ENCODE data around the gene TXLNG.
"Not testable (repeated sequence)": the region's sequence is repeated elsewhere in the genome, so short reads cannot be mapped to it uniquely, and the experiment has no call there.

Gene TXLNG

GRCh38 chrX:16762579-16762978 is 23.7 kb upstream of the TXLNG start:
- Histone ChIP-seq H3K27me3 (replicated peaks; ENCODE audit: control insufficient read depth, insufficient read depth, low read length) (no peaks in the 10 kb centered on the region), H3K36me3 (ENCODE audit: control insufficient read depth, insufficient read depth, low read length, severe bottlenecking) (peaks cover 42% of the 10 kb centered on the region), H3K9me3 (ENCODE audit: control insufficient read depth, low read length) (no peaks in the 10 kb centered on the region), H3K4me1 (ENCODE audit: control insufficient read depth, insufficient read depth, low read length) (no peaks in the 10 kb centered on the region), H3K4me3 (ENCODE audit: low read length) (no peak overlapping the region), H3K9ac (ENCODE audit: low read length) (no peak overlapping the region)
- no peak for DNase-seq (ENCODE audit: low read depth)

- Histone ChIP-seq H3K27me3 (replicated peaks; ENCODE audit: control insufficient read depth, insufficient read depth, low read length) (no peaks in the 10 kb centered on the region), H3K9ac (ENCODE audit: low read length) (no peak overlapping the region), H3K4me1 (ENCODE audit: control insufficient read depth, insufficient read depth, low read length) (no peaks in the 10 kb centered on the region), H3K36me3 (ENCODE audit: control insufficient read depth, insufficient read depth, low read length, severe bottlenecking) (peaks cover 16% of the 10 kb centered on the region), H3K9me3 (ENCODE audit: control insufficient read depth, low read length) (peaks cover 5% of the 10 kb centered on the region), H3K4me3 (ENCODE audit: low read length) (no peak overlapping the region)
- DNase-seq (ENCODE audit: low read depth) = no peak
Observed at GRCh38 chrX:16765594-16765993, 20.7 kb upstream of the TXLNG start.

DNA sequence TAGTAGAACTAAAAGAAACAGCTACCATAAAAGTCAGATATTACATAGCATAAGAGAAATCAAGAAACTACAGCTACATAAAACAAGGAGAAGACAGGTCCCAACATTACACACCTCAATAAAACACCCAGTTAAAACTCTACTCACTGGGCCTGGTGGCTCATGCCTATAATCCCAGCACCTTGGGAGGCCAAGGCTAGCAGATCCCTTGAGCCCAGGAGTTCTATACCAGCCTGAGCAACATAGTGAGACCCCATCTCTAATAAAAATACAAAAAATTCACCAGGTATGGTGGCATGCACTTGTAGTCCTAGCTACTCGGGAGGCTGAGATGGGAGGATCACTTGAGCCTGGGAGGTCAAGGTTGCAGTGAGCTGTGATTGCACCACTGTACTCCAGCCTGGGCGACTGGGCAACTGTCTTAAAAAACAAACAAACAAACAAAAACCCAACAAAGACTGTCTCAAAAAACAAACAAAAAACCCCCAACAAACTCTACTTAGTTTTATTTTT is 15.2 kb upstream of the TXLNG start:
- H3K27me3 ChIP-seq (replicated peaks; ENCODE audit: control insufficient read depth, insufficient read depth, low read length) = no peaks in the 10 kb centered on the region
- H3K9ac ChIP-seq (ENCODE audit: low read length) = no peak overlapping the region
- H3K4me1 ChIP-seq (ENCODE audit: control insufficient read depth, insufficient read depth, low read length) = no peaks in the 10 kb centered on the region
- peaks cover 5% of the 10 kb centered on the region for H3K9me3 ChIP-seq (ENCODE audit: control insufficient read depth, low read length)
- no peak for DNase-seq (ENCODE audit: low read depth)
- no peaks in the 10 kb centered on the region for H3K36me3 ChIP-seq (ENCODE audit: control insufficient read depth, insufficient read depth, low read length, severe bottlenecking)
- H3K4me3 ChIP-seq (ENCODE audit: low read length) = no peak overlapping the region

- peak; percentile 25 for DNase-seq (ENCODE audit: low read depth)
- H3K36me3 ChIP-seq (ENCODE audit: control insufficient read depth, insufficient read depth, low read length, severe bottlenecking) = no peaks in the 10 kb centered on the region
- H3K9ac ChIP-seq (ENCODE audit: low read length) = no peak overlapping the region
- H3K27me3 ChIP-seq (replicated peaks; ENCODE audit: control insufficient read depth, insufficient read depth, low read length) = no peaks in the 10 kb centered on the region
- peaks cover 5% of the 10 kb centered on the region for H3K9me3 ChIP-seq (ENCODE audit: control insufficient read depth, low read length)
- H3K4me1 ChIP-seq (ENCODE audit: control insufficient read depth, insufficient read depth, low read length) = no peaks in the 10 kb centered on the region
- H3K4me3 ChIP-seq (ENCODE audit: low read length) = no peak overlapping the region
Observed at GRCh38 chrX:16771483-16772398, 14.5 kb upstream of the TXLNG start.

GRCh38 chrX:16772460-16772859 is 13.8 kb upstream of the TXLNG start:
- Histone ChIP-seq H3K4me1 (ENCODE audit: control insufficient read depth, insufficient read depth, low read length) (no peaks in the 10 kb centered on the region), H3K4me3 (ENCODE audit: low read length) (no peak overlapping the region), H3K27me3 (replicated peaks; ENCODE audit: control insufficient read depth, insufficient read depth, low read length) (no peaks in the 10 kb centered on the region), H3K9ac (ENCODE audit: low read length) (no peak overlapping the region), H3K9me3 (ENCODE audit: control insufficient read depth, low read length) (peaks cover 5% of the 10 kb centered on the region), H3K36me3 (ENCODE audit: control insufficient read depth, insufficient read depth, low read length, severe bottlenecking) (no peaks in the 10 kb centered on the region)
- no peak for DNase-seq (ENCODE audit: low read depth)

- no peak overlapping the region for H3K4me3 ChIP-seq (ENCODE audit: low read length)
- no peaks in the 10 kb centered on the region for H3K36me3 ChIP-seq (ENCODE audit: control insufficient read depth, insufficient read depth, low read length, severe bottlenecking)
- no peaks in the 10 kb centered on the region for H3K9me3 ChIP-seq (ENCODE audit: control insufficient read depth, low read length)
- H3K4me1 ChIP-seq (ENCODE audit: control insufficient read depth, insufficient read depth, low read length) = peaks cover 11% of the 10 kb centered on the region
- peaks cover 4% of the 10 kb centered on the region for H3K27me3 ChIP-seq (replicated peaks; ENCODE audit: control insufficient read depth, insufficient read depth, low read length)
- no peak overlapping the region for H3K9ac ChIP-seq (ENCODE audit: low read length)
- no peak for DNase-seq (ENCODE audit: low read depth)
Observed at GRCh38 chrX:16774746-16775145, 11.5 kb upstream of the TXLNG start.

DNA sequence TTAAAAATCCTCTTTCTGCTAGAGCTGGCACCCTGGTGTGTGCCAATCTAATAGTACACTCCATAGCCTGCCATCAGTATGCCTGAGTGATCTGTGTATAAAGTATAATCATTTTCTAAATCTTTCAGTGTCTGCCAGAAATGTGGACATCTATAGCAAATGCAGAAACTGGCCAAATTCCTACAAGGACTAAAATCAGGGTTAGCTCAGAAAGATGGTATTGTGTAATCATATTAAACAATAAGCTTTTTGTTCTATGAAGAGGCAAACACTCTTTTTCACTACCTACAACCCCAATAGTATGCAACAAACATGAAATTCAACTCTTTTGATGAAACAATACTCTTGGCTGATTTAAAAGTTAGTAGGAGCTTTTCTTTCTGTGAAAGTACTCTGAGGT is 7.7 kb upstream of the TXLNG start:
- H3K9me3 ChIP-seq (ENCODE audit: control insufficient read depth, low read length) = no peaks in the 10 kb centered on the region
- no peak overlapping the region for H3K4me3 ChIP-seq (ENCODE audit: low read length)
- H3K36me3 ChIP-seq (ENCODE audit: control insufficient read depth, insufficient read depth, low read length, severe bottlenecking) = no peaks in the 10 kb centered on the region
- H3K27me3 ChIP-seq (replicated peaks; ENCODE audit: control insufficient read depth, insufficient read depth, low read length) = peaks cover 4% of the 10 kb centered on the region
- H3K4me1 ChIP-seq (ENCODE audit: control insufficient read depth, insufficient read depth, low read length) = peaks cover 11% of the 10 kb centered on the region
- H3K9ac ChIP-seq (ENCODE audit: low read length) = peak overlapping the region; percentile 34
- peak; percentile 48 for DNase-seq (ENCODE audit: low read depth)

DNA sequence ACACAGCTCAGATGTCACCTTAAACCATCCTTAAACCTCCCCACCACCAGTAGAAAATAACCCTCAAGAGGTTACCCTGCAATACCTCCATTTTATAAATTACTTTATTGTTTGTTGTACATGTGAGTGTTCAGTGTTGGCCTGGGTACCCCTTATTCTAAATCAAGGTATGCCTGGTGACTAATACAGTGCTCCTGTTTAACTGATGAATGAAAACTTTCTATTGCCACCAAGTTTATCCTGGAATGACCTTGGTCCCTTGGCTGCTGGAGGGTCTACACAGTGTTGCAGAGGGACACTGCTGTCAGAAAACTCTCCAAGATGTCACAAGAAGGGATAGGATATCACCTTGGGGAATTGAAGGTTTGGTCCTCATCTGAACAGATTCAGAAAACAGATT is 7.3 kb upstream of the TXLNG start:
- no peak overlapping the region for H3K4me3 ChIP-seq (ENCODE audit: low read length)
- peaks cover 11% of the 10 kb centered on the region for H3K4me1 ChIP-seq (ENCODE audit: control insufficient read depth, insufficient read depth, low read length)
- H3K36me3 ChIP-seq (ENCODE audit: control insufficient read depth, insufficient read depth, low read length, severe bottlenecking) = no peaks in the 10 kb centered on the region
- H3K27me3 ChIP-seq (replicated peaks; ENCODE audit: control insufficient read depth, insufficient read depth, low read length) = peaks cover 4% of the 10 kb centered on the region
- DNase-seq (ENCODE audit: low read depth) = no peak
- no peaks in the 10 kb centered on the region for H3K9me3 ChIP-seq (ENCODE audit: control insufficient read depth, low read length)
- no peak overlapping the region for H3K9ac ChIP-seq (ENCODE audit: low read length)

- peaks cover 11% of the 10 kb centered on the region for H3K4me1 ChIP-seq (ENCODE audit: control insufficient read depth, insufficient read depth, low read length)
- H3K4me3 ChIP-seq (ENCODE audit: low read length); H3K36me3 ChIP-seq (ENCODE audit: control insufficient read depth, insufficient read depth, low read length, severe bottlenecking); H3K9me3 ChIP-seq (ENCODE audit: control insufficient read depth, low read length); H3K27me3 ChIP-seq (replicated peaks; ENCODE audit: control insufficient read depth, insufficient read depth, low read length); DNase-seq (ENCODE audit: low read depth); H3K9ac ChIP-seq (ENCODE audit: low read length): not testable (repeated sequence)
Observed at GRCh38 chrX:16779815-16780214, 6.5 kb upstream of the TXLNG start.

DNA sequence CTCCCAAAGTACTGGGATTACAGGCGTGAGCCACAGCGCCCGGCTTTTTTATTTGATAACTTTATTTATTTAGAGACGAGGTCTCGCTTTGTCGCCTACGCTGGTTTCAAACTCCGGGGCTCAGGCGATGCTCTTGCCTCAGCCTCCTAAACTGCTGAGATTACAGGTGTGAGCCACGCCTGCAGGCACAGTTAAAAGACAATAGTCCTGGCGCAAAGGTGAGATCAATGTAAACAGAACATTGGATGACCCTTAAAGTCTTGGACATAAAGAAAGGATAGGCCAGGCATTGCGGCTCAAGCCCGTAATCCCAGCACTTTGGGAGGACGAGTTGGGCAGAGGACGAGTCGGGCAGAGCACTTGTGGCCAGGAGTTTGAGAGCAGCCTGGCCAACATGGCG is 2.8 kb upstream of the TXLNG start:
- H3K27me3 ChIP-seq (replicated peaks; ENCODE audit: control insufficient read depth, insufficient read depth, low read length) = peaks cover 4% of the 10 kb centered on the region
- H3K4me1 ChIP-seq (ENCODE audit: control insufficient read depth, insufficient read depth, low read length) = peaks cover 19% of the 10 kb centered on the region
- H3K4me3 ChIP-seq (ENCODE audit: low read length) = no peak overlapping the region
- H3K36me3 ChIP-seq (ENCODE audit: control insufficient read depth, insufficient read depth, low read length, severe bottlenecking) = peaks cover 6% of the 10 kb centered on the region
- no peak overlapping the region for H3K9ac ChIP-seq (ENCODE audit: low read length)
- no peak for DNase-seq (ENCODE audit: low read depth)
- no peaks in the 10 kb centered on the region for H3K9me3 ChIP-seq (ENCODE audit: control insufficient read depth, low read length)

- not testable (repeated sequence) for H3K9ac ChIP-seq (ENCODE audit: low read length); H3K27me3 ChIP-seq (replicated peaks; ENCODE audit: control insufficient read depth, insufficient read depth, low read length); H3K36me3 ChIP-seq (ENCODE audit: control insufficient read depth, insufficient read depth, low read length, severe bottlenecking); H3K4me3 ChIP-seq (ENCODE audit: low read length); H3K9me3 ChIP-seq (ENCODE audit: control insufficient read depth, low read length); DNase-seq (ENCODE audit: low read depth)
- H3K4me1 ChIP-seq (ENCODE audit: control insufficient read depth, insufficient read depth, low read length) = peaks cover 22% of the 10 kb centered on the region
Observed at GRCh38 chrX:16784440-16784839, 1.8 kb upstream of the TXLNG start.

Data from adipocyte (in vitro differentiated cells).